Measurements from ENCODE around the gene ZNF618. TPM values are rescaled to one million over a fixed set of nuclear protein-coding genes. Genes with fewer than 3 reads are reported as not detected.
A peak's percentile ranks its signal among the peaks of the same experiment; 100 is the strongest.

The ZNF618 gene
- total RNA-seq, 2 donors from 2014 or later: 11.9 to 17.1 TPM

- no peak for DNase-seq
- no peak for ATAC-seq
- 85 to 86% methylated on average over 4 of the region's 4 CpGs for WGBS, 2 donors
- peaks cover 50% of the 10 kb centered on the region for H3K4me1 ChIP-seq
- peak overlapping the region in 1 of 4 donors; percentile 23 for H3K27ac ChIP-seq
- intact Hi-C loops (cut with DNase I): no loop called here
- TF ChIP-seq POLR2A (IDR thresholded peaks at IDR 0.05): no peak
- no peak for TF ChIP-seq CTCF (IDR thresholded peaks at IDR 0.05)
- no peaks in the 10 kb centered on the region for H3K36me3 ChIP-seq (replicated peaks in 1 of 2; ENCODE audit: insufficient read depth in 1 of 2, low read depth in 2 of 2)
- H3K9me3 ChIP-seq: no peaks in the 10 kb centered on the region
- no peaks in the 10 kb centered on the region for H3K27me3 ChIP-seq
- no peak overlapping the region for H3K4me3 ChIP-seq
These were observed 199.5 kb downstream of the ZNF618 start for GRCh38 chr9:114075602-114076001.

- peaks cover 59% of the 10 kb centered on the region for H3K4me1 ChIP-seq
These were observed 200.4 kb downstream of the ZNF618 start for GRCh38 chr9:114076237-114077161.

GRCh38 chr9:114077162-114077837 lies 201.2 kb downstream of the ZNF618 start:
- Histone ChIP-seq H3K27me3 (no peaks in the 10 kb centered on the region), H3K4me1 (peaks cover 61% of the 10 kb centered on the region), H3K27ac (peak overlapping the region; percentile 32 to 72 (median 60)), H3K9me3 (no peaks in the 10 kb centered on the region), H3K4me3 (no peak overlapping the region), H3K36me3 (replicated peaks in 1 of 2; ENCODE audit: insufficient read depth in 1 of 2, low read depth in 2 of 2) (no peaks in the 10 kb centered on the region)
- WGBS, 2 donors: 42 to 59% methylated on average over 2 to 7 of the region's 7 CpGs
- intact Hi-C loops (cut with DNase I): no loop called here
- no peak for TF ChIP-seq POLR2A (IDR thresholded peaks at IDR 0.05)
- TF ChIP-seq CTCF (IDR thresholded peaks at IDR 0.05): no peak
- no peak for DNase-seq
- ATAC-seq: no peak

More at GRCh38 chr9:114076237-114077161, 200.4 kb downstream of the ZNF618 start:
- no peak for ATAC-seq
- intact Hi-C loops (cut with DNase I): no loop called here
- DNase-seq: no peak
- Histone ChIP-seq H3K9me3 (no peaks in the 10 kb centered on the region), H3K36me3 (replicated peaks in 1 of 2; ENCODE audit: insufficient read depth in 1 of 2, low read depth in 2 of 2) (no peaks in the 10 kb centered on the region), H3K27ac (peak overlapping the region in 3 of 4 donors; percentile 51 to 72 (median 68)), H3K4me3 (no peak overlapping the region), H3K27me3 (no peaks in the 10 kb centered on the region)
- 72 to 78% methylated on average over 14 of the region's 14 CpGs for WGBS, 2 donors
- TF ChIP-seq CTCF (IDR thresholded peaks at IDR 0.05): no peak
- TF ChIP-seq POLR2A (IDR thresholded peaks at IDR 0.05): no peak

DNA sequence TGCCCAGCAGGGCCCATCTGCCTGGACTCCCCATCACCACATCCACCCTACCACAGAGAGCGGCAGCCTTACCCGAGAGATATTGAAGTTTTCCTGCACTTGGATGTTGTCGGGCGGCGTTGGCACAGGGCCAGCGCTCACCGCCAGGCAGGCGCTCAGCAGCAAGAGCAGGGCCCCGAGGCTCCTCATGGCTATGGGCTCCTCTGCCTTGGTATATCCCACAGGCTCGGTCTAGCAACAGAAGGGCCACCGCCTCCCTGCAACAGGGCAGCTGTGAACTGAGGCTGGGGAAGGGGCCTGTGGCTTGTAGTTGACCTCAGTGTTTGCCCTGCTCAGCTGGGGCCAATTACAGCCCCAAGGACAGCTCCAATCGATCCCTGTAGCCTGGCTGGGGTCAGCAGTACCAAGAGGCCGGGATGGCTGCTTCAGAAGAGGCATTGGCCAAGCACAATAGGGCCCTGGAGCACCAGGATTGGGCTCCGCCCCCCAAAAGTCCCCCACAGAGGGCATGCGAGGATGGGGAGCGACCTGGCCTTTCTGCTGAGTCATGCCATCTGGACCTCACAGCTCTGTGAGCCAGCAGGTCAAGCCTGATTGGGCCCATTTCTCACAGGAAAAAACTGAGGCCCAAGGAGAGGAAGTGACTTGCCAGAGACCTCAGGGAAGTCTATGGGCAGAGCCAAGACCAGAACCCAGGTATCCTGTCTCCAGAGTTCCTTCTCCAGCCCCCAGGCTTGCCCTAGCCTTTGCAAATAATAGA lies 202.1 kb downstream of the ZNF618 start, which contains the start of gene AMBP:
Gene AMBP, minus strand, starts transcription at position 280 of the 760 bp plus-strand sequence. Its CDS starts 91 bp downstream, at position 189.
- WGBS, 2 donors: 9 to 28% methylated on average over 6 to 16 of the region's 16 CpGs
- DNase-seq: peak; percentile 56 to 71 (median 66)
- Histone ChIP-seq H3K27me3 (no peaks in the 10 kb centered on the region), H3K27ac (peak within 1 kb of the TSS; percentile 32 to 72 (median 60)), H3K4me3 (no peak within 1 kb of the TSS), H3K36me3 (replicated peaks in 1 of 2; ENCODE audit: insufficient read depth in 1 of 2, low read depth in 2 of 2) (no peaks in the 10 kb centered on the region), H3K9me3 (no peaks in the 10 kb centered on the region), H3K4me1 (peaks cover 64% of the 10 kb centered on the region)
- peak; percentile 24 for ATAC-seq
- intact Hi-C loops (cut with DNase I): no loop called here
- no peak for TF ChIP-seq CTCF (IDR thresholded peaks at IDR 0.05)
- peak in 1 of 3 donors; percentile 31 for TF ChIP-seq POLR2A (IDR thresholded peaks at IDR 0.05)
